Neutrophil (primary cell): Measurements from ENCODE around the gene NPC1.

Experiments
- H3K27ac ChIP-seq: fragments of 200-600 bp; sonication (generic); 2 replicates; pipeline ENCODE4 v1.5.1; 2016; ENCODE audit warnings: mild to moderate bottlenecking, moderate library complexity
- H3K27me3 ChIP-seq: fragments of 200-600 bp; sonication (generic); 2 replicates; pipeline ENCODE4 v1.6.0; 2016; ENCODE audit warnings: mild to moderate bottlenecking
- H3K36me3 ChIP-seq: fragments of 200-600 bp; sonication (generic); 2 replicates; pipeline ENCODE4 v1.5.1; 2017
- H3K4me1 ChIP-seq, 2 experiments: fragments of 200-600 bp in 1 of 2; sonication (generic) in 1 of 2; 1 replicate in 1 of 2; 2 replicates in 1 of 2; pipeline versions ENCODE4 v1.5.1 to v1.6.1; 2013 to 2016; ENCODE audit warnings: low read depth in 1 of 2, low read length in 1 of 2, mild to moderate bottlenecking in 1 of 2, moderate library complexity in 1 of 2; ENCODE audit not compliant: control insufficient read depth in 1 of 2, insufficient read depth in 1 of 2
- H3K4me3 ChIP-seq, 2 experiments: fragments of 200-600 bp in 1 of 2; sonication (generic) in 1 of 2; 1 replicate in 1 of 2; 2 replicates in 1 of 2; pipeline ENCODE4 v1.5.1; 2013 to 2016; ENCODE audit warnings: low read depth in 1 of 2, low read length in 1 of 2, mild to moderate bottlenecking in 1 of 2, moderate library complexity in 1 of 2
- H3K9me3 ChIP-seq: fragments of 200-600 bp; sonication (generic); 2 replicates; pipeline ENCODE4 v1.5.1; 2016
- TF ChIP-seq, protein P1 (sequence below): fragments of 200-600 bp; sonication (generic); IDR thresholded peaks from 2 replicates; pipeline ENCODE4 v1.5.1; 2016; ENCODE audit warnings: antibody characterized with exemption

The NPC1 gene

GRCh38 chr18:23539296-23539695 is 47.0 kb downstream of the NPC1 start:
- no peak overlapping the region for H3K4me3 ChIP-seq
- H3K27ac ChIP-seq, result no peak overlapping the region
- peaks cover 0 to 10% of the 10 kb centered on the region in 2 experiments for H3K4me1 ChIP-seq
- H3K9me3 ChIP-seq, result no peaks in the 10 kb centered on the region
- peaks cover 94% of the 10 kb centered on the region for H3K36me3 ChIP-seq
- no peaks in the 10 kb centered on the region for H3K27me3 ChIP-seq
- TF ChIP-seq, protein P1, sequence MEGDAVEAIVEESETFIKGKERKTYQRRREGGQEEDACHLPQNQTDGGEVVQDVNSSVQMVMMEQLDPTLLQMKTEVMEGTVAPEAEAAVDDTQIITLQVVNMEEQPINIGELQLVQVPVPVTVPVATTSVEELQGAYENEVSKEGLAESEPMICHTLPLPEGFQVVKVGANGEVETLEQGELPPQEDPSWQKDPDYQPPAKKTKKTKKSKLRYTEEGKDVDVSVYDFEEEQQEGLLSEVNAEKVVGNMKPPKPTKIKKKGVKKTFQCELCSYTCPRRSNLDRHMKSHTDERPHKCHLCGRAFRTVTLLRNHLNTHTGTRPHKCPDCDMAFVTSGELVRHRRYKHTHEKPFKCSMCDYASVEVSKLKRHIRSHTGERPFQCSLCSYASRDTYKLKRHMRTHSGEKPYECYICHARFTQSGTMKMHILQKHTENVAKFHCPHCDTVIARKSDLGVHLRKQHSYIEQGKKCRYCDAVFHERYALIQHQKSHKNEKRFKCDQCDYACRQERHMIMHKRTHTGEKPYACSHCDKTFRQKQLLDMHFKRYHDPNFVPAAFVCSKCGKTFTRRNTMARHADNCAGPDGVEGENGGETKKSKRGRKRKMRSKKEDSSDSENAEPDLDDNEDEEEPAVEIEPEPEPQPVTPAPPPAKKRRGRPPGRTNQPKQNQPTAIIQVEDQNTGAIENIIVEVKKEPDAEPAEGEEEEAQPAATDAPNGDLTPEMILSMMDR, result no peak

GRCh38 chr18:23538870-23539269 is 47.4 kb downstream of the NPC1 start:
- Histone ChIP-seq H3K4me1 (peaks cover 0 to 10% of the 10 kb centered on the region in 2 experiments), H3K27ac (no peak overlapping the region), H3K36me3 (peaks cover 94% of the 10 kb centered on the region), H3K27me3 (no peaks in the 10 kb centered on the region), H3K9me3 (no peaks in the 10 kb centered on the region), H3K4me3 (no peak overlapping the region)
- TF ChIP-seq, protein P1, result no peak

GRCh38 chr18:23538001-23538400 is 48.3 kb downstream of the NPC1 start:
- TF ChIP-seq, protein P1, result no peak
- Histone ChIP-seq H3K27me3 (no peaks in the 10 kb centered on the region), H3K36me3 (peaks cover 98% of the 10 kb centered on the region), H3K27ac (no peak overlapping the region), H3K9me3 (no peaks in the 10 kb centered on the region), H3K4me1 (peaks cover 0 to 8% of the 10 kb centered on the region in 2 experiments), H3K4me3 (no peak overlapping the region)

DNA sequence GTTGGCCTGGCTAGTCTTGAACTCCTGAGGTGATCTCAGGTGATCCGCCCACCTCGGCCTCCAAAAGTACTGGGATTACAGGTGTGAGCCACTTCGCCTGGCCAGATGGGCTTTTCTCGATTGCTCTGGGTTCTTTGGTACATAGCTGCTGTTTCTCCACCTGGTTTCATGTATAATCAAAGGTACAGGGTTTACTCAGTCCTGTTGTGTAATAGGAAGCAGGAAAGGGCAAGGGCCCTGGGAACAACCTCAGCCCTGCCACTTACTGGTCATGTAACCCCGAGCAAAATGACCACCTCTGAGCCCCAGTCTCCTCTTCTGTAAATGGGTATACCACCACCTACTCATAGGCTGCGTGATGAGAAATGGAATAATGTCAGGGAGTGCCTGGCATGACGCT is 49.0 kb downstream of the NPC1 start:
- Histone ChIP-seq H3K27me3 (no peaks in the 10 kb centered on the region), H3K9me3 (no peaks in the 10 kb centered on the region), H3K27ac (no peak overlapping the region), H3K36me3 (peaks cover 98% of the 10 kb centered on the region), H3K4me1 (peaks cover 0 to 1% of the 10 kb centered on the region in 2 experiments), H3K4me3 (no peak overlapping the region)
- TF ChIP-seq, protein P1, result no peak

GRCh38 chr18:23536204-23536603 is 50.1 kb downstream of the NPC1 start:
- peaks cover 99% of the 10 kb centered on the region for H3K36me3 ChIP-seq
- no peaks in the 10 kb centered on the region for H3K4me1 ChIP-seq
- no peaks in the 10 kb centered on the region for H3K27me3 ChIP-seq

More at GRCh38 chr18:23536204-23536603, 50.1 kb downstream of the NPC1 start:
- H3K27ac ChIP-seq, result no peak overlapping the region
- TF ChIP-seq, protein P1, result no peak
- no peaks in the 10 kb centered on the region for H3K9me3 ChIP-seq
- no peak overlapping the region for H3K4me3 ChIP-seq
